Adrenal gland (tissue), 5 donors: ENCODE data around the gene SAMD4A.

ENCODE experiments used
- CTCF ChIP-seq, 6 experiments: fragments of 450-650 bp in 4 of 6; fragments of 200-600 bp in 2 of 6; sonication (generic) in 1 of 6; IDR thresholded peaks; 1 replicate in 5 of 6; 2 replicates in 1 of 6; pipeline versions ENCODE4 v1.5.1 to v1.8.0; 2016 to 2021; ENCODE audit warnings: antibody characterized with exemption in 6 of 6, mild to moderate bottlenecking in 2 of 6, moderate library complexity in 1 of 6
- POLR2A ChIP-seq, 2 donors: fragments of 450-650 bp; IDR thresholded peaks; one replicate each; pipeline ENCODE4 v1.6.1; 2017; ENCODE audit warnings: antibody characterized with exemption in 2 of 2, mild to moderate bottlenecking in 2 of 2, moderate library complexity in 1 of 2
- donor health status: DM: no; HTN: no; CAD: no.

- TF ChIP-seq POLR2A (IDR thresholded peaks at IDR 0.05) (no peak), CTCF (IDR thresholded peaks at IDR 0.05) (no peak)
Observed at GRCh38 chr14:54746019-54746418, 179.1 kb downstream of the SAMD4A start.
